OCI-LY1 (cell line): Measurements from ENCODE around the gene CNOT4.

Experiments
- H2AFZ ChIP-seq: fragments of 200-600 bp; sonication (generic), shearing (Covaris generic); 2 replicates; pipeline ENCODE4 v1.6.0; 2014; ENCODE audit warnings: antibody characterized with exemption, mild to moderate bottlenecking, low read length
- H3F3A ChIP-seq: fragments of 200-600 bp; sonication (generic), shearing (Covaris generic); 2 replicates; pipeline ENCODE4 v1.6.0; 2014; ENCODE audit warnings: mild to moderate bottlenecking, antibody characterized with exemption, low read length, moderate library complexity; ENCODE audit not compliant: insufficient read depth
- H3K27ac ChIP-seq: fragments of 200-600 bp; sonication (generic); 2 replicates; pipeline ENCODE4 v1.5.1; 2014; ENCODE audit warnings: low read length, mixed run types, mild to moderate bottlenecking, low read depth; ENCODE audit not compliant: poor library complexity, severe bottlenecking
- H3K27me3 ChIP-seq: fragments of 200-600 bp; sonication (generic); 2 replicates; pipeline ENCODE4 v1.6.0; 2014; ENCODE audit warnings: antibody characterized with exemption, mild to moderate bottlenecking, low read length, moderate library complexity; ENCODE audit not compliant: insufficient read depth
- H3K36me3 ChIP-seq: fragments of 200-600 bp; sonication (generic); 2 replicates; pipeline ENCODE4 v1.6.1; 2014; ENCODE audit warnings: mild to moderate bottlenecking, antibody characterized with exemption, low read length, moderate library complexity, mixed read lengths; ENCODE audit not compliant: insufficient read depth
- H3K4me1 ChIP-seq: fragments of 200-600 bp; sonication (generic); 2 replicates; pipeline ENCODE4 v1.5.1; 2014; ENCODE audit warnings: mild to moderate bottlenecking, low read length, moderate library complexity; ENCODE audit not compliant: insufficient read depth, severe bottlenecking
- H3K4me2 ChIP-seq: fragments of 200-600 bp; sonication (generic), shearing (Covaris generic); 2 replicates; pipeline ENCODE4 v1.6.1; 2014; ENCODE audit warnings: low read length
- H3K4me3 ChIP-seq: fragments of 200-600 bp; sonication (generic); 2 replicates; pipeline ENCODE4 v1.5.1; 2014; ENCODE audit warnings: low read length, low read depth, mild to moderate bottlenecking, mixed read lengths; ENCODE audit not compliant: poor library complexity, severe bottlenecking
- H3K79me2 ChIP-seq: fragments of 200-600 bp; shearing (Covaris generic); 2 replicates; pipeline ENCODE4 v1.6.1; 2016; ENCODE audit warnings: mixed run types, low read length, mixed read lengths; ENCODE audit not compliant: insufficient read depth
- H3K9ac ChIP-seq: fragments of 200-600 bp; sonication (generic), shearing (Covaris generic); 2 replicates; pipeline ENCODE4 v1.6.1; 2014; ENCODE audit warnings: mild to moderate bottlenecking, low read length, mixed read lengths
- H3K9me2 ChIP-seq: fragments of 200-600 bp; sonication (generic), shearing (Covaris generic); 2 replicates; pipeline ENCODE4 v1.6.1; 2014; ENCODE audit warnings: low read depth, mild to moderate bottlenecking, low read length, mixed read lengths
- H3K9me3 ChIP-seq: fragments of 200-600 bp; shearing (Covaris generic); 2 replicates; pipeline ENCODE4 v1.6.1; 2014; ENCODE audit warnings: low read length, mixed read lengths
- H4K20me1 ChIP-seq: fragments of 200-600 bp; sonication (generic), shearing (Covaris generic); 2 replicates; pipeline ENCODE4 v1.6.0; 2016; ENCODE audit warnings: mild to moderate bottlenecking, low read length; ENCODE audit not compliant: insufficient read depth
- CTCF ChIP-seq: fragments of 200-600 bp; sonication (generic), shearing (Covaris generic); IDR thresholded peaks from 2 replicates; pipeline ENCODE4 v1.5.1; 2017; ENCODE audit warnings: mild to moderate bottlenecking, antibody characterized with exemption, low read length, moderate library complexity, mixed read lengths
- EZH2 ChIP-seq: fragments of 200-600 bp; sonication (generic), shearing (Covaris generic); IDR thresholded peaks from 2 replicates; pipeline ENCODE4 v1.8.0; 2017; ENCODE audit warnings: borderline replicate concordance, mixed run types, mild to moderate bottlenecking, antibody characterized with exemption, low read length, moderate library complexity, mixed read lengths

The CNOT4 gene

GRCh38 chr7:135342887-135343286 is 167.0 kb downstream of the CNOT4 start:
- Histone ChIP-seq H4K20me1 (no peaks in the 10 kb centered on the region), H3K4me1 (no peaks in the 10 kb centered on the region), H3K79me2 (no peaks in the 10 kb centered on the region), H2AFZ (no peak overlapping the region), H3F3A (no peaks in the 10 kb centered on the region), H3K9me2 (no peaks in the 10 kb centered on the region), H3K36me3 (no peaks in the 10 kb centered on the region), H3K9me3 (no peaks in the 10 kb centered on the region), H3K9ac (no peak overlapping the region), H3K27me3 (no peaks in the 10 kb centered on the region), H3K27ac (no peak overlapping the region), H3K4me2 (no peak overlapping the region), H3K4me3 (no peak overlapping the region)
- TF ChIP-seq EZH2 = no peak
- no peak for TF ChIP-seq CTCF

- H3K27ac ChIP-seq = no peak overlapping the region
- H3K4me2 ChIP-seq = no peak overlapping the region
- no peak overlapping the region for H3K9ac ChIP-seq
- H4K20me1 ChIP-seq = no peaks in the 10 kb centered on the region
- H3K9me3 ChIP-seq = no peaks in the 10 kb centered on the region
- H3K79me2 ChIP-seq = no peaks in the 10 kb centered on the region
- H3K4me1 ChIP-seq = no peaks in the 10 kb centered on the region
- TF ChIP-seq CTCF = no peak
- no peak for TF ChIP-seq EZH2
- H2AFZ ChIP-seq = no peak overlapping the region
- H3K36me3 ChIP-seq = no peaks in the 10 kb centered on the region
- no peaks in the 10 kb centered on the region for H3K27me3 ChIP-seq
- no peak overlapping the region for H3K4me3 ChIP-seq
- H3K9me2 ChIP-seq = no peaks in the 10 kb centered on the region
- H3F3A ChIP-seq = no peaks in the 10 kb centered on the region
These were observed 168.9 kb downstream of the CNOT4 start for GRCh38 chr7:135341049-135341448.

GRCh38 chr7:135337977-135338550 is 171.8 kb downstream of the CNOT4 start:
- H3K27me3 ChIP-seq = no peaks in the 10 kb centered on the region
- no peak overlapping the region for H3K4me2 ChIP-seq
- no peaks in the 10 kb centered on the region for H3K9me2 ChIP-seq
- no peak overlapping the region for H3K4me3 ChIP-seq
- no peaks in the 10 kb centered on the region for H3K79me2 ChIP-seq
- H3K9ac ChIP-seq = no peak overlapping the region
- H3F3A ChIP-seq = no peaks in the 10 kb centered on the region
- no peaks in the 10 kb centered on the region for H3K4me1 ChIP-seq
- no peak overlapping the region for H3K27ac ChIP-seq
- no peaks in the 10 kb centered on the region for H4K20me1 ChIP-seq
- H3K36me3 ChIP-seq = no peaks in the 10 kb centered on the region
- TF ChIP-seq EZH2 (no peak), CTCF (no peak)
- no peak overlapping the region for H2AFZ ChIP-seq
- H3K9me3 ChIP-seq = no peaks in the 10 kb centered on the region
